ENCODE data around the gene PAMR1.
"Not testable (repeated sequence)": the region's sequence is repeated elsewhere in the genome, so short reads cannot be mapped to it uniquely, and the experiment has no call there.

PAMR1 gene

GRCh38 chr11:35549787-35550186 lies 24.4 kb upstream of the PAMR1 start:
- Histone ChIP-seq H3K23ac (ENCODE audit: low read length) (no peak overlapping the region), H3K79me2 (ENCODE audit: control insufficient read depth, insufficient read depth, low read length) (no peaks in the 10 kb centered on the region), H3K18ac (ENCODE audit: low read length) (no peak overlapping the region), H3K4me1 (ENCODE audit: control insufficient read depth, low read depth, low read length) (peaks cover 3% of the 10 kb centered on the region), H2BK15ac (replicated peaks; ENCODE audit: low read depth) (no peak overlapping the region), H3K9ac (ENCODE audit: low read length) (no peak overlapping the region), H4K5ac (ENCODE audit: low read length) (no peak overlapping the region), H3K4me2 (ENCODE audit: low read length) (no peak overlapping the region), H3K36me3 (ENCODE audit: control insufficient read depth, insufficient read depth, low read length) (no peaks in the 10 kb centered on the region), H3K56ac (ENCODE audit: low read length) (no peak overlapping the region), H3K27ac (ENCODE audit: low read depth, low read length) (no peak overlapping the region), H2AK5ac (ENCODE audit: low read length) (no peak overlapping the region), H3K27me3 (ENCODE audit: insufficient read depth, low read length, poor library complexity) (no peaks in the 10 kb centered on the region), H3K79me1 (ENCODE audit: low read length) (no peaks in the 10 kb centered on the region), H4K8ac (ENCODE audit: low read depth, low read length) (no peak overlapping the region), H2BK120ac (ENCODE audit: low read depth, low read length) (no peak overlapping the region), H2BK5ac (ENCODE audit: low read length) (no peak overlapping the region), H3K4ac (ENCODE audit: low read depth, low read length) (no peak overlapping the region), H3K4me3 (ENCODE audit: low read length) (no peak overlapping the region)
- peak; percentile 75 for DNase-seq
- no CpG with 5 or more reads among the region's 3 CpGs for WGBS (ENCODE audit: extremely low coverage, insufficient coverage, low lambda C conversion rate)

- Histone ChIP-seq H2BK120ac (ENCODE audit: low read depth, low read length) (no peak overlapping the region), H3K18ac (ENCODE audit: low read length) (no peak overlapping the region), H3K4me1 (ENCODE audit: control insufficient read depth, low read depth, low read length) (peaks cover 1% of the 10 kb centered on the region), H3K4ac (ENCODE audit: low read depth, low read length) (no peak overlapping the region), H3K4me2 (ENCODE audit: low read length) (no peak overlapping the region), H3K36me3 (ENCODE audit: control insufficient read depth, insufficient read depth, low read length) (no peaks in the 10 kb centered on the region), H3K79me1 (ENCODE audit: low read length) (no peaks in the 10 kb centered on the region), H2BK5ac (ENCODE audit: low read length) (no peak overlapping the region), H3K56ac (ENCODE audit: low read length) (no peak overlapping the region), H3K4me3 (ENCODE audit: low read length) (no peak overlapping the region), H4K8ac (ENCODE audit: low read depth, low read length) (no peak overlapping the region), H3K23ac (ENCODE audit: low read length) (no peak overlapping the region), H3K27ac (ENCODE audit: low read depth, low read length) (peak overlapping the region; percentile 22), H2AK5ac (ENCODE audit: low read length) (no peak overlapping the region), H3K79me2 (ENCODE audit: control insufficient read depth, insufficient read depth, low read length) (no peaks in the 10 kb centered on the region), H3K9ac (ENCODE audit: low read length) (no peak overlapping the region), H3K27me3 (ENCODE audit: insufficient read depth, low read length, poor library complexity) (no peaks in the 10 kb centered on the region), H2BK15ac (replicated peaks; ENCODE audit: low read depth) (no peak overlapping the region), H4K5ac (ENCODE audit: low read length) (no peak overlapping the region)
- WGBS (ENCODE audit: extremely low coverage, insufficient coverage, low lambda C conversion rate) = no CpG with 5 or more reads among the region's 4 CpGs
- DNase-seq = peak; percentile 23
Measured at GRCh38 chr11:35548925-35549561, 23.6 kb upstream of the PAMR1 start.

GRCh38 chr11:35547995-35548394 lies 22.6 kb upstream of the PAMR1 start:
- not testable (repeated sequence) for H2BK120ac ChIP-seq (ENCODE audit: low read depth, low read length); DNase-seq

GRCh38 chr11:35546317-35546716 lies 20.9 kb upstream of the PAMR1 start:
- Histone ChIP-seq H4K5ac (ENCODE audit: low read length) (no peak overlapping the region), H3K4ac (ENCODE audit: low read depth, low read length) (no peak overlapping the region), H3K27me3 (ENCODE audit: insufficient read depth, low read length, poor library complexity) (no peaks in the 10 kb centered on the region), H3K56ac (ENCODE audit: low read length) (no peak overlapping the region), H3K27ac (ENCODE audit: low read depth, low read length) (no peak overlapping the region), H4K8ac (ENCODE audit: low read depth, low read length) (no peak overlapping the region), H3K9ac (ENCODE audit: low read length) (no peak overlapping the region), H3K18ac (ENCODE audit: low read length) (no peak overlapping the region), H3K79me2 (ENCODE audit: control insufficient read depth, insufficient read depth, low read length) (no peaks in the 10 kb centered on the region), H3K4me3 (ENCODE audit: low read length) (no peak overlapping the region), H3K4me2 (ENCODE audit: low read length) (no peak overlapping the region), H3K79me1 (ENCODE audit: low read length) (no peaks in the 10 kb centered on the region), H2BK120ac (ENCODE audit: low read depth, low read length) (no peak overlapping the region), H3K23ac (ENCODE audit: low read length) (no peak overlapping the region), H2BK15ac (replicated peaks; ENCODE audit: low read depth) (no peak overlapping the region), H3K36me3 (ENCODE audit: control insufficient read depth, insufficient read depth, low read length) (no peaks in the 10 kb centered on the region), H3K4me1 (ENCODE audit: control insufficient read depth, low read depth, low read length) (no peaks in the 10 kb centered on the region), H2AK5ac (ENCODE audit: low read length) (no peak overlapping the region), H2BK5ac (ENCODE audit: low read length) (no peak overlapping the region)
- no peak for DNase-seq
- WGBS (ENCODE audit: extremely low coverage, insufficient coverage, low lambda C conversion rate) = no CpG with 5 or more reads among the region's 3 CpGs

More at GRCh38 chr11:35547995-35548394, 22.6 kb upstream of the PAMR1 start:
- not testable (repeated sequence) for H3K4me2 ChIP-seq (ENCODE audit: low read length); H3K27ac ChIP-seq (ENCODE audit: low read depth, low read length); H3K56ac ChIP-seq (ENCODE audit: low read length); H3K27me3 ChIP-seq (ENCODE audit: insufficient read depth, low read length, poor library complexity); H3K4me3 ChIP-seq (ENCODE audit: low read length); H3K4ac ChIP-seq (ENCODE audit: low read depth, low read length); H2BK15ac ChIP-seq (replicated peaks; ENCODE audit: low read depth); H2BK5ac ChIP-seq (ENCODE audit: low read length); H4K5ac ChIP-seq (ENCODE audit: low read length); H4K8ac ChIP-seq (ENCODE audit: low read depth, low read length); H3K4me1 ChIP-seq (ENCODE audit: control insufficient read depth, low read depth, low read length); H2AK5ac ChIP-seq (ENCODE audit: low read length); H3K18ac ChIP-seq (ENCODE audit: low read length); H3K23ac ChIP-seq (ENCODE audit: low read length); H3K9ac ChIP-seq (ENCODE audit: low read length); H3K36me3 ChIP-seq (ENCODE audit: control insufficient read depth, insufficient read depth, low read length); H3K79me1 ChIP-seq (ENCODE audit: low read length); H3K79me2 ChIP-seq (ENCODE audit: control insufficient read depth, insufficient read depth, low read length)
- WGBS (ENCODE audit: extremely low coverage, insufficient coverage, low lambda C conversion rate) = no CpG with 5 or more reads among the region's 4 CpGs

GRCh38 chr11:35545391-35546003 lies 20.1 kb upstream of the PAMR1 start:
- no peaks in the 10 kb centered on the region for H3K79me2 ChIP-seq (ENCODE audit: control insufficient read depth, insufficient read depth, low read length)
- H2BK15ac ChIP-seq (replicated peaks; ENCODE audit: low read depth) = no peak overlapping the region
- no peak overlapping the region for H4K8ac ChIP-seq (ENCODE audit: low read depth, low read length)
- DNase-seq = no peak
- H3K27me3 ChIP-seq (ENCODE audit: insufficient read depth, low read length, poor library complexity) = no peaks in the 10 kb centered on the region
- H3K27ac ChIP-seq (ENCODE audit: low read depth, low read length) = no peak overlapping the region
- H3K4ac ChIP-seq (ENCODE audit: low read depth, low read length) = no peak overlapping the region
- H3K9ac ChIP-seq (ENCODE audit: low read length) = no peak overlapping the region
- no peak overlapping the region for H3K4me2 ChIP-seq (ENCODE audit: low read length)
- no peaks in the 10 kb centered on the region for H3K79me1 ChIP-seq (ENCODE audit: low read length)
- no peak overlapping the region for H3K23ac ChIP-seq (ENCODE audit: low read length)
- no peaks in the 10 kb centered on the region for H3K4me1 ChIP-seq (ENCODE audit: control insufficient read depth, low read depth, low read length)
- no peak overlapping the region for H2BK120ac ChIP-seq (ENCODE audit: low read depth, low read length)
- no CpG with 5 or more reads among the region's 9 CpGs for WGBS (ENCODE audit: extremely low coverage, insufficient coverage, low lambda C conversion rate)
- no peak overlapping the region for H3K56ac ChIP-seq (ENCODE audit: low read length)
- H3K18ac ChIP-seq (ENCODE audit: low read length) = no peak overlapping the region
- H2BK5ac ChIP-seq (ENCODE audit: low read length) = no peak overlapping the region
- no peak overlapping the region for H4K5ac ChIP-seq (ENCODE audit: low read length)
- H2AK5ac ChIP-seq (ENCODE audit: low read length) = no peak overlapping the region
- no peak overlapping the region for H3K4me3 ChIP-seq (ENCODE audit: low read length)
- no peaks in the 10 kb centered on the region for H3K36me3 ChIP-seq (ENCODE audit: control insufficient read depth, insufficient read depth, low read length)

- no peak overlapping the region for H2AK5ac ChIP-seq (ENCODE audit: low read length)
- no CpG with 5 or more reads among the region's 4 CpGs for WGBS (ENCODE audit: extremely low coverage, insufficient coverage, low lambda C conversion rate)
- no peaks in the 10 kb centered on the region for H3K4me1 ChIP-seq (ENCODE audit: control insufficient read depth, low read depth, low read length)
- H3K23ac ChIP-seq (ENCODE audit: low read length) = no peak overlapping the region
- no peaks in the 10 kb centered on the region for H3K27me3 ChIP-seq (ENCODE audit: insufficient read depth, low read length, poor library complexity)
- H3K4ac ChIP-seq (ENCODE audit: low read depth, low read length) = no peak overlapping the region
- no peak overlapping the region for H2BK15ac ChIP-seq (replicated peaks; ENCODE audit: low read depth)
- H4K8ac ChIP-seq (ENCODE audit: low read depth, low read length) = no peak overlapping the region
- DNase-seq = peak; percentile 47
- no peak overlapping the region for H3K27ac ChIP-seq (ENCODE audit: low read depth, low read length)
- H3K9ac ChIP-seq (ENCODE audit: low read length) = no peak overlapping the region
- no peaks in the 10 kb centered on the region for H3K36me3 ChIP-seq (ENCODE audit: control insufficient read depth, insufficient read depth, low read length)
- H3K18ac ChIP-seq (ENCODE audit: low read length) = no peak overlapping the region
- H2BK120ac ChIP-seq (ENCODE audit: low read depth, low read length) = no peak overlapping the region
- no peak overlapping the region for H4K5ac ChIP-seq (ENCODE audit: low read length)
- no peak overlapping the region for H3K56ac ChIP-seq (ENCODE audit: low read length)
- no peak overlapping the region for H3K4me3 ChIP-seq (ENCODE audit: low read length)
- H3K79me2 ChIP-seq (ENCODE audit: control insufficient read depth, insufficient read depth, low read length) = no peaks in the 10 kb centered on the region
- H3K79me1 ChIP-seq (ENCODE audit: low read length) = no peaks in the 10 kb centered on the region
- H3K4me2 ChIP-seq (ENCODE audit: low read length) = no peak overlapping the region
- no peak overlapping the region for H2BK5ac ChIP-seq (ENCODE audit: low read length)
Measured at GRCh38 chr11:35543481-35543880, 18.1 kb upstream of the PAMR1 start.
